Stimulated activated CD8-positive, alpha-beta memory T cell treated with anti-CD3 and anti-CD28 coated beads, Interleukin-4, amount 100 ng/mL, for 4 hours (primary cell): ENCODE data around the gene PPIG.
"Not testable (repeated sequence)": the region's sequence is repeated elsewhere in the genome, so short reads cannot be mapped to it uniquely, and the experiment has no call there.

Experiments
- DNase-seq, 2 donors: peaks; one replicate each; pipeline ENCODE4 v3.0.0-alpha.2; 2020; ENCODE audit warnings: low read depth in 2 of 2, low spot score in 1 of 2

The PPIG gene

DNA sequence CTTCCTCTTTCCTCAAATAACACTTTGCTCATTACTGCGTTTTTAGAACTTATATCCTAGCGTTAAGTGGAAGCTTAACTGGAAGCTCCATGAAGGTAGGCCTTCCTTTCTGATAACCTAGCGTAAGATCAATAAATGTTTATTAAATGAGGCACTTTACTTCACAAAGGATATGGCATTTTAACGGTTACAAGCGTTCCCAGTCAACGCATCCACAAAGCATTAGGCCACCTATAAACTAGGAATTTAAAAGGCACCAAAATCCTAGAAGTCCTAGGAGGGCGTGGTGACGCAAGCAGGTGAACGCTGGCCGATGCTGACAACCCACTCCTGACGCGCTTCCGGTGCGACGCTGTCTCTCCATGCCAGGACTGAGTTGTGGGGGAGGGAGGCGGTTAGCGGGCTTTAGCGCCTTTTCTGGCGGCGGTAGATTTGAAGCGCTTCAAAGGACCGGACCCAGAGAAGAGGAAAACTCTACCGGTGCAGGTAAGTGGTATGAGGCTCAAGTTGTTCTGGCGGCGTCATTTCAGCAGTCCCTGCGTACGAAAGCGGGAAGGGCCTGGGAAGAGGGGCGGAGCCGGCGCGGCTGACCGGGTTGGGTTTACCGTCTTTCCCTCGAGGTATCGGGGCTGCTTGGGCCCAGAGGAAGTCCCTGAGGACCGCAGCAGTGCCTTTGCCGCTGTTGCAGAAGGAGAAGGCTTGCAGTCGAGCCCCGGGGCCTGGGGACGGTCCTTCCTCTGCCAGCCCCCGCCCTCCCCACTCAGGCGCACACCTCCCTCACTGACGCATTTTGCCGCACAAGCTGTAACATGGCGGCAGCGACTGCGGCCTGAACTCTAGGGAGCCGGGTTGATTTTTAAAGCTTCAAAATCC is at the start of gene PPIG:
PPIG (plus strand) TSS at position 347 of the 873 bp plus-strand sequence. CDS start 19,691 bp downstream, outside the sequence.
- DNase-seq: peak; percentile 67 to 77

DNA sequence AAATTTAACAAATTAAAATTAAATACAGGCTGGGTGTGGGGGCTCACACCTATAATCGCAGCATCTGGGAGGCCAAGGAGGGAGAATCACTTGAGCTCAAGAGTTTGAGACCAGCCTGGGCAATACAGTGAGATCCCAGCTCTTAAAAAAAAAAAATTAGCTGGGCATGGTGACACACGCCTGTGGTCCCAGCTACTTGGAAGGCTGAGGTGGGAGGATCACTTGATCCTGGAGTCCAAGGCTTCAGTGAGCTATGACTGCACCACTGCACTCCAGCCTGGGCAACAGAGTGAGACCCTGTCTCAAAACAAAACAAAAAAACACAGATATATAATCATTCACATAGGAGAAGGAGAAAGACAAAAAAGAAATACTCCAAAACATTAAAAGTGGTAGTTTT is 44.7 kb upstream of the PPIG start:
- not testable (repeated sequence) for DNase-seq

DNA sequence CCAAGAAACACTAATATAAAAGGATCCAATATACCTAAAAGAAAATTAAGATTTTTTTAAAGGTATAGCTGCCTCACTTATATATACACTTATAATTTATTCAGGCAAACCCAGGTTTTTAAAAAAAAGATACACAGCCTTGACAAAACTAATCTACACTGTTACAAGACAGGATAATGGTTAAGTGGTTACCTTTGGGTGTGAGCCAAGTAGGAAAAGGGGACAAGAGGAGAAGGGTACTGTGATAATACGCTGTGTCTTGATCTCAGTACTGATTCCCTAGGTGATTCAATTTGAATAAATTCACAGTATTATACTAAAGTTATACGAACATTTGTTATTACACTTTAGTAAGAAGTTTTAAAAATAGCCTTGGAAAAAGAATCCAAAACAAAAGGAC is 44.0 kb upstream of the PPIG start:
- no peak for DNase-seq

DNA sequence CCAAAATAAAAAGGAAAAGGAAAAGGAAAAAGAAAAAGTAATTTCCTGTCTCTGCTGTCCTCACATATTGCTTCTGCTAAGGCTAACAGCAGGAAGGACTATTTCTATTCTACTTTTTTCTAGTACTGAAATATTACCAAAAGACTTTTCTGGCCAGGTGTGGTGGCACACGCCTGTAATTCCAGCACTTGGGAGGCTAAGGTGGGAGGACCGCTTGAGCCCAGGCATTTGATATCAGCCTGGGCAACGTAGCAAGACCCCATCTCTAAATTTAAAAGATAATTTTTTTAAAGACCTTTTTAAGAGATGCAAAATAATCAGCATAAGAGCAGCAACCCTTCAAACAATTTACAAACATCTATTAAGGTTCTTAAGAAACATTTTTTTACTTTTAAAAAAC is 41.7 kb upstream of the PPIG start:
- no peak for DNase-seq

DNA sequence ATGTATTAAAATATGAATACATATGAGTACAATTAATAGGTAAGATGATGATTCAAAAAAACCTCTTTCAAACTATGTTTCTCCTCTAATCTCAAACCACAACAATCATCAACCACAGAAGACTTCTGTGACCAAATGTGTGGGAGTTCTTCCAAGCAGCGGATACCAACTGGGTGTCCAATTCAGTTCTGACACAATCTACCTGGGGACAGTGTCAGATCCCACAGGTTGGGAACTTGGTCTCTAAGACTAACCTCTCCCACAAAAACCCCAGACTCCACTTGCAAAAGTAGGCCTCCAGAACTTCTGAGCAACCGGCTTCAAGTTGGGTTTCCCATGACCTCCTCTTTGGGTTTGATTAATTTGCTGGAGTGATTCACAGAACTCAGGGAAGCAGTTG is 37.4 kb upstream of the PPIG start:
- no peak for DNase-seq

DNA sequence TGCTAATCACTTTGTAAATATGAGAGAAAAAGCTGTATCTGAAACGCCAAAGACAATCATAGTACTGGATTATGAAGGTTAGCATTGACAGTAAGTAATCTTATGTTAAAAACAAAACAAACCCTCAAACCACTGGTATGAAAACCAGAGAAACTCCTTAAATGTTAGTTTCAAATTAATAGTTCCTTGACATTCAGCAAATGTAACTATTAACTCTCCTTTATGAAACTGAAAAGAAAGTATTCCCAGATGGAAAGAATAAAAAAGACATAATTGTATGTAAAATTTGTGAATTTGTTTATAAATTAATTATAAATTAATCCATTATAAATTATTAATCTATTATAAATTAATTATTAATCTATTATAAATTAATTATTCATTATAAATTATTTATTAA is 22.8 kb upstream of the PPIG start:
- DNase-seq: no peak

DNA sequence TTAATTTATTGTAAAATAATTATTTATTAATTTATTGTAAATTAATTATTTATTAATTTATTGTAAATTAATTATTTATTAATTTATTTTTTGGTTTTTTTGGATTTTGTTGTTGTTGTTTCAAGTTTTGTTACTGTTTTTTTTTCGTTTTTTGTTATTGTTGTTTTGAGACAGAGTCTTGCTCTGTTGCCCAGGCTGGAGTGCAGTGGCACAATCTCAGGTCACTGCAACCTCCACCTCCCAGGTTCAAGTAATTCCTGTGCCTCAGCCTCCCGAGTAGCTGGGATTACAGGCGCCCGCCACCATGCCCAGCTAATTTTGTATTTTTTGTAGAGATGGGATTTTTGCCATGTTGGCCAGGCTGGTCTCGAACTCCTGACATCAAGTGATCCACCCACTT is 22.1 kb upstream of the PPIG start:
- not testable (repeated sequence) for DNase-seq

DNA sequence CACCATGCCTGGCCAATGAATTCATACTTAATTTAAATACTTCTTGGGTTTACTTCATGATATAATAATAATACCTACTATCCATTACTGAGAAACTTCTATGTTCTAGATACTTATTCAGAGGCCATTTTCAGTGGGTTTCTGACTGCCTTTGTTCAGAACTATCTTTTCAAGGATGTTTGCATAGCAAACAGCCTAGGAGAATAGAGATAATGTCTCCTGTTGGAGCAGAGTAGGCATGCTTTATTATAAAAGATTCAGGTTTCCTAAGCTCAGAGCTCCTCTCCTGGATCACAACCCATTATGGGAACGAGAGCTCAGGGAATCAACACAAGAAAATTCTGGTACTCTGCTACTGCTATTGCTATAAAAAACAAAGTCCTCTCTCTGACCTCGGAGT is 21.6 kb upstream of the PPIG start:
- no peak for DNase-seq

DNA sequence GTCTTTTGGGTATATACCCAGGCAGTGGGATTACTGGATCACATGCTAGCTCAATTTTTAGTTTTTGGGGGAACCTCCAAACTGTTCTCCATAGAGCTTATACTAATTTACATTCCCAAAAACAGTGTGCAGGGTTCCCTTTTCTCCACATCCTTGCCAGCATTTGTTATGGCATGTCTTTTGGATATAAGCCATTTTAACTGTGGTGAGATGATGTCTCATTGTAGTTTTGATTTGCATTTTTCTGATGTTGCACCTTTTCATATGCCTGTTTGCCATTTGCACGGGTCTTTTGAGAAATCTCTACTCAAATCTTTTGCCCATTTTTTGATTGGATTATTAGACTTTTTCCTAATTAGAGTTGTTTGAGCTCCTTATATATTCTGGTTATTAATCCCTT is 18.5 kb upstream of the PPIG start:
- DNase-seq: no peak

DNA sequence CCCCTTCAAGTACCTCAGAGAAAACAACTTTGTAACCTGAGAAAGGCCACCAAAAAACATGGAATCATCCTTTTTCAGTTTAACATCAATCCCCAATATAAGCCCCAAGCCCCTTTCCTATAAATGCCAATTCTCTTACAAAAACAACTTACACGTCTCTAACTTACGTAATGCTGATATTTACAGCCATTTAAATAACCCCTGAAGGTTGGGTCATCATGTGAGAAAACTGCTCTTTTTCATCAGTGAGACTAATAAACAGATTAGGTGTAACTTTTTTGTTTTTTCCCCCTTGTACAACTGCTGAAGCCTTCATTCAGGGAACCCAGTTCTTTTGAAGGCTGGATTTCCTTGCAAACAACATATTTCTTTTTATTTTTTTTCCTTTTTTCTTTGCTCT is 14.2 kb upstream of the PPIG start:
- DNase-seq: no peak

DNA sequence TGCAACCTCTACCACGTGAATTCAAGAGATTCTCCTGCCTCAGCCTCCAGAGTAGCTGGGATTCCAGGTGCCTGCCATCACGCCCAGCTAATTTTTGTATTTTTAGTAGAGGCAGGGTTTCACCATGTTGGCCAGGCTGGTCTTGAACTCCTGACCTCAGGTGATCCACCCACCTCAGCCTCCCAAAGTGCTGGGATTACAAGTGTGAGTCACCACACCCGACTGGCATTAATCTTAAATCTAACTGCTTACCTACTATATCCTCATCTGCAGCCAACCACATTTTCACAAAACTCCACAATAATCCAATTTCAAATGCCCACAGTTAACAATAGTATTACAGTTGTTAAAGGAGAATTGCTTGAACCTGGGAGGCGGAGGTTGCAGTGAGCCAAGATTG is 13.4 kb upstream of the PPIG start:
- not testable (repeated sequence) for DNase-seq

DNA sequence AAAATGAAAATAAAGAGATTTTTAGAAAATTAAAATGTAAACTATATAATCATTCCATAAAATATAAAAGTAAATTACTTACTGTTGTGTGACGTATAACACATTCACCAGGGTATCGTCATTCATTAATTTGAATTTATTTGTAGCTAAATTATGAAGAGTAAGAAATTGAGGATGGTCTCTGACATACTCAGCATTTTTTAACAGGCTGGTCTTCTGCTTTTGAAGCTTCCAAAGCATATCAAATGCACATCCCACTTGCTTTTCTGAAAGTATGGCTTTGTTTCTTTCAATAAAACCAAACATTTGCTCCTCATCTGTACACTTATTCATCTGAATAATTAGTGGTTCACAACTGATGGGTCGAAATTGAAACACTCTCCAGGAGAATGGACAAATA is 12.6 kb upstream of the PPIG start:
- DNase-seq: no peak

DNA sequence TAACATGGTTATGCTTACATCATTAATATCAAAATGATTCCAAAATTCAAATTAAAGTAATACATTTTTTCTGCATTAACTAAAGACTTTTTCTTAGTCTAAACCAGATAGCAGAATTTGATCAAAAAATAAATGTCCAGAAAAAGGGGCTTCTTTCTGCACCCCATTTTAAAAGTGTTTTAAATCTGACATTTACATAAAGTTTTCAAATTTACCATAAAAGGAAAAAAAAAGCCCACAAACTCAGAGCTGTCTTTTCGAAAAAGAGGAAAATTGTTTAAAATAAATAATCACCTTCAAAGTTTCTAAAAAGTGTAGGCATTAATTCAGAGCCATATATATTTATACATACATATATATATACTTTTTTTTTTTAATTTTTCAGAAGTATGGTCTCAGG is 12.0 kb upstream of the PPIG start:
- DNase-seq: no peak

DNA sequence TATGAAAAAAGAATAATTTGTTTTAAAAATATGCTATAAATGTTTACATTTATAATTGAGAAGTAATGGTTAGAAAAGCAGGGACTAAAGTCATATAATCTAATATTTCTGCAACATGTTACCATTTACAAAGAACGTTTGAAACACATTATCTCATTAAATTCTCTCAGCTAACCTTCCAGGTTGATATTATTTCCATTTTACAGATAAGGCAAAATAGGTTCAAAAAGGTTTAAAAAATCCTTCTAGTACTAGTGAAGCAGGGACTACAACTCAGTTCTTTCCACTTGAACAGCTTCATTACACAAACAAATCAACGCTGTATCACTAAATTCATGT is 11.4 kb upstream of the PPIG start:
- no peak for DNase-seq

DNA sequence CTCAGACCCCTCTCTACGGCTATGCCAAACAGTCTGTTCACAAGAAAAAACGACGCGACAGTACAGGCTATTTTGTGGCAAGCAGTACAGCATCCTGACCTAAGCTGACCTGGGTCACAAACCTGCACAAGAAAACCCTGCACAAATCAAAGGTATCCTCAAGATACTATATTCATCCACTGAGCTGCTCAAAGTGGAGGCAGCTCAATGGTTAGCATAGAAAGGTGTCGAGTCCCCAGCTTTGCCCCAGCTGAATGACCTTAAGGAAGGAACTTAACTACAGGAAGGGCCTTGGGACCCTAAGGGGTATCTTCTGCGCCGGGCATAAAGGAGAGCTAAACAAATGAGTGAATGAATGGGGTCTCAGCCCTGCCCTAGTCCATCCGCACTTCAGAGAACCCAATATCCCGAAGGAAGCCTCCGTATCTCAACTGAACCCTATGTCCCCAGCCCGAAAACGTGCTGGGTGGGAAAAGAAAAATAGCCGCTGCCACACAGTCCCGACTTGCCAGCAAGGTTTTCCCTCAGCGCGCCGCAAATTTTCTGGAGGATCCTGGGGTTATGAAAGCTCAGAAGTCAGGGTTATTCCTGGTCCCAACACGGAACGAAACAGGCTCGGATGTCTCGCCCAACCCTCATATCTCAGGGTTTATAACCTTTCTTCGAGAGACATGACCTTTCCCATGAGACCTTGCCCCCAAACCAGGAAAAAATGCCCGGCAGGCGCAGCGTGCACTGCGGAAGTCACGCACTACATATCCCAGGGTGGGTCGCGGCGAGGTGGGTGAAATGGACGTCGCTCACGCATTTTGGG is 10.8 kb upstream of the PPIG start, which contains the start of gene FASTKD1:
FASTKD1 (minus strand) TSS at position 706 of the 814 bp plus-strand sequence. CDS start 1,836 bp downstream, outside the sequence.
- DNase-seq: peak; percentile 64 to 77

DNA sequence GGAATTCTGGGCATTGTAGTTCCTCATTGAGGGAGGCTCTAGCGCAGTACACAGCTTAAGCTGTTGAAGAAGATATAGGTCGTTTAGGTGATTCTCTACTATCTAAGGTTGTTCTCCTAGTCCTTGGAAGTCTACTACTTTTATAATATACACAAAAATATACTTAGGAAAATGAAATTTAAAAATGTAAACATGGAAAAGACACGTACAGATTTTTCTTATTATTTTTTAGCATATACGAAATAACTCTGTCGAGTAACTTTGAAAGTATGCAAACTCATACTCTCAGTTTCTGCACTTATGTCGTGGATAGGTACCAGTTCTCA is 10.2 kb upstream of the PPIG start:
- no peak for DNase-seq

DNA sequence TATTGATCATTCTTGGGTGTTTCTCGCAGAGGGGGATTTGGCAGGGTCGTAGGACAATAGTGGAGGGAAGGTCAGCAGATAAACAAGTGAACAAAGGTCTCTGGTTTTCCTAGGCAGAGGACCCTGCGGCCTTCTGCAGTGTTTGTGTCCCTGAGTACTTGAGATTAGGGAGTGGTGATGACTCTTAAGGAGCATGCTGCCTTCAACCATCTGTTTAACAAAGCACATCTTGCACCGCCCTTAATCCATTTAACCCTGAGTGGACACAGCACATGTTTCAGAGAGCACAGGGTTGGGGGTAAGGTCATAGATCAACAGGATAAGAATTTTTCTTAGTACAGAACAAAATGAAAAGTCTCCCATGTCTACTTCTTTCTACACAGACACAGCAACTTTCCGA is 9.6 kb upstream of the PPIG start:
- not testable (repeated sequence) for DNase-seq

DNA sequence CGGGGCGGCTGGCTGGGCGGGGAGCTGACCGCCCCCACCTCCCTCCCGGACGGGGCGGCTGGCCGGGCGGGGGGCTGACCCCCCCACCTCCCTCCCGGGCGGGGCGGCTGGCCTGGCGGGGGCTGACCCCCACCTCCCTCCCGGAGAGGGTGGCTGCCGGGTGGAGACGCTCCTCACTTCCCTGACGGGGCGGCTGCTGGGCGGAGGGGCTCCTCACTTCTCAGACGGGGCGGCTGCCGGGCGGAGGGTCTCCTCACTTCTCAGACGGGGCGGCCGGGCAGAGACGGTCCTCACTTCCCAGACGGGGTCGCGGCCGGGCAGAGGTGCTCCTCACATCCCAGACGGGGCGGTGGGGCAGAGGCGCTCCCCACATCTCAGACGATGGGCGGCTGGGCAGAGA is 8.9 kb upstream of the PPIG start:
- not testable (repeated sequence) for DNase-seq

DNA sequence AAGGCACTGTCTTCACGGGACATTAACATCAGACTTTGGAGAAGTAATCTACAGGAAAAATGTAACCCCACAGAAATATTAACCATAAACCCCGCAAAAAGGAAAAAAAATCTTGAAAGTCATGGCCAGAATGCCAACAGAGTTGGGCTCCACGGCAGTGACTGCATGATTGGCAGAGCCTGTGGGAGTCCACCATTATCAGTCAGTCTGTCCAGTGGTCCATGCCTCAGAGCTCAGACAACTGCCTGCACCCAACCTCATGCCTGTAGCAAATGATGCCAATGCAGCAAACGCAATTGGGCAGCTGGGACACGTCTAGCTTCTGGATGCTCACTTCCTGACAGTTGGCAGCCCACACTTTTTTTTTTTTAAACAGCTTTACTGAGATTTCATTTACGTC is 5.1 kb upstream of the PPIG start:
- DNase-seq: no peak

DNA sequence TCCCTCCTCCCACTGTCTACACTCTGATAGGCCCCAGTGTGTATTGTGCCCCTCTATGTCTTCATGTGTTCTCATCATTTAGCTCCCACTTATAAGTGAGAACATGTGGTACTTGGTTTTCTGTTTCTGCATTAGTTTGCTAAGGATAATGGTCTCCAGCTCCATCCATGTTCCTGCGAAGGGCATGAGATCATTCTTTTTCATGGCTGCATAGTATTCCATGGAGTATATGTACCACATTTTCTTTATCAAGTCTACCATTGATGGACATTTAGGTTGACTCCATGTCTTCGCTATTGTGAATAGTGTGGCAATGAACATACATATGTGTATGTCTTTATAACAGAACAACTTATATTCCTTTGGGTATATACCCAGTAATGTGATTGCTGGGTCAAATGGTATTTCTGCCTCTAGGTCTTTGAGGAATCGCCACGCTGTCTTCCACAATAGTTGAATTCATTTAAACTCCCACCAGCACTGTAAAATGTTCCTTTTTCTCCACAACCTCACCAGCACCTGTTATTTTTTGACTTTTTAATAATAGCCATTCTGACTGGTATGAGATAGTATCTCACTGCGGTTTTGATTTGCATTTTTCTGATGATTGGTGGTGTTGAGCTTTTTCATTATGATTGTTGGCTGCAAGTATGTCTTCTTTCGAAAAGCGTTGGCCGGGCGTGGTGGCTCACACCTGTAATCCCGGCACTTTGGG is 1.4 kb upstream of the PPIG start:
- DNase-seq: not testable (repeated sequence)

DNA sequence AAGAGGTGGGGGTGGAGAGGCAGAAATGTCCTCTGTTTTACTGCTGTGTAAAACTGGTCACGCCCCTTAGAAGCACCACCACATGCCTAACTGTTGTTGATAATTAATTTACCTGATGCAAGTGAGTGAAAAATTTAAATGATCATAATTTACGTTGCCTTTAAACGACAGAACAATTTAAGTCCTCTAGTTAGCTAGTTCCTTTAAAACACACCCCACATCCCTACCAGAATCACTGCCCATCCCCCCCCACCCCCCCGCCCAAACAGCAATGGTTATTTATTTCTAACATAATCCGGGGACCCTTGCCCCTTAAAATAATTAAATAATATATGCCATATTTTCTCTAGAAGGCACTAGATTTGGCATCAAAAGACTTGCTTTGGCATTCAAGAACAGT is 633 bp upstream of the PPIG start:
- no peak for DNase-seq

DNA sequence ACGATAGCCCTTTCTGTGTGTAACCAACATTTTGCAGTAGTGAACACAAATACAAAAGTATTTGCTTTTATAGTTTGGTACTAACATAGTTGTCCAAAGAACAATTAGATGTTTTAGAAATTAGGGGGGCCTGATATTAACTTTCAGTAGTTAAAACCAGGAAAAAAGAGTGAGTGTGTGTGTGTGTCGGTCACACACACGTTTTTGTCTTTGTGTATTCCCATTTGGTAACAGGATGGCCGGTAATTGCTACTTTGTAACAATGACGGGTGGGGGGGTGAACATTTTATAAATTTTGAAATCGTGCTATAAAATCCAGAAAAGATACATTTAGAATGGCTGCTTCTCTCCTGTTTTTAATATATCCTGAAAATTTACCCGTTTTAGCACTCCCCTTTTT is 1.5 kb downstream of the PPIG start:
- DNase-seq: no peak
